HCEC 1CT (cell line): ENCODE measurements around the gene METRN.
"Not testable (repeated sequence)": the region's sequence is repeated elsewhere in the genome, so short reads cannot be mapped to it uniquely, and the experiment has no call there.

Experiments used
- DNase-seq: peaks from one replicate; pipeline ENCODE4 v3.0.0-alpha.2; 2017

METRN gene

DNA sequence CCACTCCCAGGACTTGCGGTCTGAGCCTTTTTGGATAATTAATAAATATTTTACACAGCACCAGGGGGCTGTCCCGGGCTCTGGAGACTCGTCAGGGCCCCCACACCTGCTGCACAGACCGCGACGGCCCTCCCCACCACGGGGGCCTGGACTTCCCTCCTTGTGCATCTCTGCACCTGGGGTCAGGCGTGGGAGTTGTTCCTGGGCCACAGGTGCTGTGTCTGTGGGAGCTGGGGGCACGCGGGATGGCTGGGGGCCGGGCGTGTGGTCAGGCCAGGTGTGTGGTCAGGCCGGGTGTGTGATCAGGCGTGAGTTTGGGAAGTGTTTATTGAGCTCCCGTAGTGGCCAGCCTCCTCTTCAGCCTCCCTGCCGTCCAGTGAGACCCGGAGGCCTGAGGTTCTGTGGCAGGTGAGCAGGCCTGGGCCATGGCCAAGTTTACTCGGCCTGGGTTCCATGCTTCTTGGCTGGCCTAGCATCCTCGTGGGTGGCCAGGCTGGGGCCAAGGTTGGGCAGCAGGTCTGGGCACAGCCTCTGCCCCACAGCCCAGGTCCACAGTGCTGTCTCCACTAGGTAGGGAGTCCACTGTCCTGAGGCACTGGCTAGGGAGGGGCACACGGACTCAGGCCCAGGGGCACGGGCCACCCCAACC is 36.6 kb upstream of the METRN start:
- DNase-seq: no peak

DNA sequence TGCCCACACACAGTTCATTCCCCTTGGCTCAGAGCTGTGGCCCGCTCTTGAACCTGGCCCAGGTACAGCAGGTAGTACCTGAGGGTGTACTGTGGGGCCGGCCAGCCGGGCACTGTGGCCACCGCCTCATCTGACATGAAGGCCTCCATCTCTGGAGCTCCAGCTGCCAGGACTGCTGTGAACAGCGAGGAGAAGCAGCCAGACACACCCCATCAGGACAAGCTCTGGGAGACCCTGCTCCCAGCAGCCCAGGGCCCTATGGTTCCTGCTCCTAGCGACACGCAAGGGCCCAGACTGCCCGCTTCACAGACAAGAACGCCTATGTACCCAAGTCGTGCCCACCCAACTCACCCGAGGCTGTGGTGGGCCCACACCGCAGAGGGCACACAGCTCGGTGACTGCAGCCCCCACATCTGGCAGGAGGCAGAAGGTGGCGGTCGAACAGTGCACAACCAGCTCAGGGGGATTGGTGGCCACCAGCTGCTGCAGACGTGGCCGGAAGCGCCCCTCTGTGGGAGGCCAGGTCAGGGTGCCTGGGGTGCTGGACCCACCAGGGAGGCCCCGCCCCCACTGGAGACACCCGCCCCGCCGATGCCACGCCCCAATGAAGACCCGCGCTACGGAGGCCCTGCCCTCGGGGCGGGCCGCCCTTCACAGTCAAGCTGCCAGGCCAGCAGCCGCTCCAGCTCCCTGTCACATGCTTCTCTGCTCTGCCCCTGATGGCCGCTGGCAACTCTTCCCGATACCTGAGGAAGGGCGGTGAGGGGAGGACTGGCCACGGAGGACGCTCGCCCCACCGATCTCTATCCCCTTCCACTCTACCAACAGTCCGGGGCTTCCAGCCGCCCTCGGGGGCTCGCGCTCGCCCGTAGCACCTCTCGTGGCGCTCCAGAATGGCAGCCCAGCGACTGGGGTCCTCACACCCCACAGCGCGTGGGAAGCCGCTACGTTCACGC is 35.8 kb upstream of the METRN start:
- DNase-seq: no peak

DNA sequence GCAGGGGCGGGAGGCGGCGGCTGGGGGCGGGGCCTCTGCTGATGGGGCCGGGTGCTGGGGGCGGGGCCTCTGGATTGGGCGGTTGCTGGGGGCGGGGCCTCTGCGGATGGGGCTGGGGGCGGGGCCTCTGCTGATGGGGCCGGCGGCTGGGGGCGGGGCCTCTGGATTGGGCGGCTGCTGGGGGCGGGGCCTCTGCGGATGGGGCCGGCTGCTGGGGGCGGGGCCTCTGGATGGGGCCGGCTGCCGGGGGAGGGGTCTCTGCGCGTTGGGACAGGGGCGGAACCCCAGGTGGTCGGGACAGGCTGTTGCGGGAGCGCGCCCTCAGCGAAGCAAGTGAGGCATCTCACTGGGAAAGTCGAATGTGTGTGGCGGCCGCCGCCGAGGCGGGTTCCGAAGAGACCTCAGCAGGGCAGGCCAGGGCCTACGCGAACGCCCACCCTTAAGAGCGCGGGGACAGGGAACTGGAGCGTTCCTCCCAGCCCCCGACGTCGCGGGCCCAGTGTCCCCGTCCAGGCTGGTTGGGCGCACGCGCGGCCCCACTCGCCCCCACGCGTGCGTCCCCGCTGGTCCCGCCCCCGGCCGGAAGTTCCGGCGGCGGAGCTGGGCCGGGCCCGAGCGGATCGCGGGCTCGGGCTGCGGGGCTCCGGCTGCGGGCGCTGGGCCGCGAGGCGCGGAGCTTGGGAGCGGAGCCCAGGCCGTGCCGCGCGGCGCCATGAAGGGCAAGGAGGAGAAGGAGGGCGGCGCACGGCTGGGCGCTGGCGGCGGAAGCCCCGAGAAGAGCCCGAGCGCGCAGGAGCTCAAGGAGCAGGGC is 34.9 kb upstream of the METRN start, which contains the start of gene STUB1:
Gene STUB1, plus strand, starts transcription at position 597 of the 811 bp plus-strand sequence. Its CDS starts 116 bp downstream, at position 713.
- peak; percentile 73 for DNase-seq

DNA sequence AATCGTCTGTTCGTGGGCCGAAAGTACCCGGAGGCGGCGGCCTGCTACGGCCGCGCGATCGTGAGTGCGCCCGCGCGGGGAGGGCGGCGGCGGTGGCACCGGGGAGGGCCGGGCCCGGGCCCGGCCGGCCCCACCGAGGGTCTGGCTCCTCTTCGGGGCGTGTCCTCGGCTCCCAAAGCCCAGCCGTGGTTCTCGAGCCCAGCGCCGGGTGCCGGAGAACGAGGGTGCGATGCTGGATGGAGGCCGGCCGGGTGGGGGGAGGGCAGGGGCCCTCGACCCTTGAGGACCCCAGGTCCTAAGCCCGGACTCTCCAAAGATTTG is 34.3 kb upstream of the METRN start:
- no peak for DNase-seq

DNA sequence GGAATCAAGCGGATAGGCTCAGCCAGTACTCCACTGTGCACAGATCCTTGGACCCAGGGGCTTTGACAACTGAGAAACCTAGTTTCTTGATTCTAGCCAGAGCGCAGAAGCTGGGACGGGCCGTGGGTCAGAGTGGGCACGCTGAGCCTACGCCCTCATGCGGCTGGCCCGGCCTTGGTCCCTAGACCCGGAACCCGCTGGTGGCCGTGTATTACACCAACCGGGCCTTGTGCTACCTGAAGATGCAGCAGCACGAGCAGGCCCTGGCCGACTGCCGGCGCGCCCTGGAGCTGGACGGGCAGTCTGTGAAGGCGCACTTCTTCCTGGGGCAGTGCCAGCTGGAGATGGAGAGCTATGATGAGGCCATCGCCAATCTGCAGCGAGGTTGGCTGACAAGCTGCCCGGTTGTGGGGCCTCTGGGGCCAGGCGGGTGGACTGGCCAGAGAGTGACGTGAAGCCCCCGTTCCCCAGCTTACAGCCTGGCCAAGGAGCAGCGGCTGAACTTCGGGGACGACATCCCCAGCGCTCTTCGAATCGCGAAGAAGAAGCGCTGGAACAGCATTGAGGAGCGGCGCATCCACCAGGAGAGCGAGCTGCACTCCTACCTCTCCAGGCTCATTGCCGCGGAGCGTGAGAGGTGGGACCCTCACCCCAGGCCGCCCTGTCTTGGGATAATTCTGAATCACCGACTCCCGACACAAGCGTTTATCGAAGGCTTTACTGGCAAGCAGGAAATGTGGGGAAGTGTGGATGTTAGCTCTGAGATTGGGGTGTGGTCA is 33.8 kb upstream of the METRN start:
- DNase-seq: peak; percentile 21

- DNase-seq: no peak
These were observed 33.0 kb upstream of the METRN start for GRCh38 chr16:681746-682427.

GRCh38 chr16:682493-683395 is 32.2 kb upstream of the METRN start:
- no peak for DNase-seq

- DNase-seq: no peak
These were observed 31.4 kb upstream of the METRN start for GRCh38 chr16:683396-684070.

GRCh38 chr16:684071-684794 is 30.7 kb upstream of the METRN start, which contains the start of gene JMJD8:
JMJD8 (minus strand) TSS chr16:684334; CDS start chr16:684319, 15 bp downstream.
- DNase-seq: peak; percentile 83

DNA sequence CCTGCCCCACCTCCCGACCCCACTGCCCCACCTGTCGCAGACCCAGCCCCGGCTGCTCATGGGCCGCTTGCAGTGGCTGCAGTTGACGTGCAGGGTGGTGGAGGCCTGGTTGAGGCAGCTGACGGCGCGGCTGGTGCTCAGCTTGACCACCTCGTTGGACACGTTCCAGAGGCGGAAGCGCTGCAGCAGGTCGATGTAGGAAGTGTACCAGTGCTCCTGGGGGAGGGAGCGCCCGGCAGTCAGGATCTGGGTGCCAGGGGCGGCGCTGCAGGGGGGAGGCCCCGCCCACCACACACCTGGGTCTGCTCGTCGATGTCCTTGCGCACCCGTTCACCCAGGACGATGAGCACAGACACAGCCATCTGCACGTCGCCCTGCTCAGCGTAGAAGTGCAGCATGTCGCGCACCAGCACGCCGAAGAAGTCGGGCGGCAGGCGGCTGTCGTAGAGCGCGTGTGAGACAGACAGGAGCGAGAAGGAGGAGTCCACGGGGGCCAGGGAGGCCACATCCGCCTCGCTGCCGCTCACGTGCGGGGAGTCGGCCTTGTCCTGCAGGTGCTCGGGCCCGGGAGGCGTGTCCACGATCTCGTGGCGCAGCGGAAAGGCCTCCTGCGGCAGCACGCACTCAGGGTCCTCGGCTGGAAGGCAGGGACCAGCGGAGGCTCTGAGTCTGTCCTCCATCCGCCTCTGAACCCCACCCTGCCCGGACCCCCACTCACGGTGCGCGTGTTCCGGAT is 29.8 kb upstream of the METRN start:
- DNase-seq: no peak

GRCh38 chr16:685967-686366 is 29.0 kb upstream of the METRN start:
- DNase-seq: peak; percentile 21

- DNase-seq: no peak
These were observed 28.3 kb upstream of the METRN start for GRCh38 chr16:686459-687260.

GRCh38 chr16:687499-687898 is 27.4 kb upstream of the METRN start:
- no peak for DNase-seq

DNA sequence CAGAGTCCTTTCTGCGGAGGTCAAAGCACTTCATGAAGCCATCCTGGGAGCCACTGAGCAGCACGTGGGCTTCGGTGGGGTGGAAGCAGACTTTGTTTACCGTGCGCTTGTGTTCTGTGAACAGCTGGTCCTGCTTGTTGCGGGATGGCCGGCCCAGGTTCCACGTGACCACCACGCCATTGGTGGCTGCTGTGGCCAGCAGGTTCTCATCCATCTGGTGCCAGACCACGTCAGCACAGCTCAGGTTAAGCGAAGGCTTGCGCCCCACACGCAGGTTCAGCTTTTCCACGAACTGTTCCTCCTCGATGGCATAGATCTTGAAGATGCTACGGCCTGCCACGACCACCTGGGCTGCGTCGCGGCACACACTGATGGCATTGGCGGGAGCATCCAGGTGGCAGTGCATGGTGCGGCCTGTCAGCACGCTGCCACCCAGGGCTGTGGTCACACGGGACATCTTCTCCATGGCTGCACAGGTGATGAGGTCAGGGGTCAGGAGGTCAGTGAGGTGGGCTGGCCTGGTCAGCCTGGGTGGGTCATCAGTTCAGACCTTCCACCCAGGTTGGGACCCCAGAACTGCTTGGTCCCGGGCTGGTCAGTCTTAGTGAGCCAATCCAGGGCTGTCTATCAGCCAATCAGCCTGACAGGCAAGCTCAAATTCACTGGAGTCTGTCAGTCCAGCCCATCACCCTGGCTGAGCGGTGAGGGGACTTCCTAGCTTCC is 25.6 kb upstream of the METRN start:
- DNase-seq: no peak

- not testable (repeated sequence) for DNase-seq
These were observed 23.7 kb upstream of the METRN start for GRCh38 chr16:691242-691641.

GRCh38 chr16:692356-693108 is 22.4 kb upstream of the METRN start:
- DNase-seq: no peak
